PC-9 (cell line): ENCODE results near the gene HFE. TPM values are rescaled to one million over a fixed set of nuclear protein-coding genes. Genes with fewer than 3 reads are reported as not detected.

Experiments used
- BruUV-seq: library from RNA; stranded (reverse); fragments of 400-500 nt; replicated peaks from 2 replicates; lab custom pipeline; 2021; lab: Mats Ljungman, UMichigan
- CTCF ChIA-PET: fragments of 300-600 bp; sonication (Branson Sonifier 250); formaldehyde crosslinking; loops from one replicate; lab custom pipeline; 2022; ENCODE audit warnings: antibody characterized with exemption; lab: Charles Lee
- POLR2A ChIA-PET: fragments of 300-600 bp; sonication (Branson Sonifier 250); formaldehyde crosslinking; loops from one replicate; lab custom pipeline; 2022; ENCODE audit warnings: antibody characterized with exemption; ENCODE audit not compliant: unreplicated experiment; lab: Charles Lee
- DNase-seq, 2 experiments: peaks; one replicate each; pipeline versions ENCODE4 v3.0.0 to v3.0.0-alpha.2; 2015 to 2022; ENCODE audit warnings: mixed read lengths in 1 of 2
- H2AFZ ChIP-seq: fragments of 200-600 bp; sonication (generic); 2 replicates; pipeline ENCODE4 v1.8.1; 2017; ENCODE audit warnings: antibody characterized with exemption
- H3F3A ChIP-seq: fragments of 200-600 bp; sonication (generic); 2 replicates; pipeline ENCODE4 v1.8.1; 2017; ENCODE audit warnings: antibody characterized with exemption, mild to moderate bottlenecking, low read depth; ENCODE audit not compliant: insufficient read depth
- H3K27ac ChIP-seq: fragments of 200-600 bp; sonication (generic); 2 replicates; pipeline ENCODE4 v1.6.1; 2016; ENCODE audit warnings: mixed run types
- H3K27me3 ChIP-seq: fragments of 200-600 bp; sonication (generic); 2 replicates; pipeline ENCODE4 v1.6.1; 2016; ENCODE audit warnings: low read depth, mixed run types; ENCODE audit not compliant: insufficient read depth
- H3K36me3 ChIP-seq: fragments of 200-600 bp; sonication (generic); 2 replicates; pipeline ENCODE4 v1.6.1; 2016; ENCODE audit warnings: low read depth, mixed run types
- H3K4me1 ChIP-seq: fragments of 200-600 bp; sonication (generic); replicated peaks from 2 replicates; pipeline ENCODE4 v1.6.1; 2016; ENCODE audit warnings: mixed run types; ENCODE audit not compliant: insufficient read depth
- H3K4me2 ChIP-seq: fragments of 200-600 bp; sonication (generic); 2 replicates; pipeline ENCODE4 v1.6.1; 2017; ENCODE audit warnings: mixed run types
- H3K4me3 ChIP-seq: fragments of 200-600 bp; sonication (generic); 2 replicates; pipeline ENCODE4 v1.6.1; 2016; ENCODE audit warnings: mixed run types
- H3K79me2 ChIP-seq: fragments of 200-600 bp; sonication (generic); 2 replicates; pipeline ENCODE4 v1.6.1; 2017; ENCODE audit warnings: low read depth, mixed run types
- H3K9me2 ChIP-seq: fragments of 200-600 bp; sonication (generic); 2 replicates; pipeline ENCODE4 v1.8.1; 2017; ENCODE audit warnings: mild to moderate bottlenecking; ENCODE audit not compliant: insufficient read depth
- H3K9me3 ChIP-seq: fragments of 200-600 bp; sonication (generic); 2 replicates; pipeline ENCODE4 v1.8.1; 2016; ENCODE audit warnings: low read depth; ENCODE audit not compliant: insufficient read depth
- H4K20me1 ChIP-seq: fragments of 200-600 bp; sonication (generic); 2 replicates; pipeline ENCODE4 v1.8.1; 2017; ENCODE audit not compliant: insufficient read depth
- EZH2 ChIP-seq: fragments of 200-600 bp; sonication (generic); IDR thresholded peaks from 2 replicates; pipeline ENCODE4 v1.8.0; 2017; ENCODE audit warnings: antibody characterized with exemption, low read depth
- intact Hi-C: fragments of 100-400 bp; cut with micrococcal nuclease; formaldehyde crosslinking; loops from one replicate; pipeline ENCODE4 v1.10.0; 2022; ENCODE audit not compliant: unreplicated experiment
- total RNA-seq: library from RNA; stranded (reverse); gene quantifications from 2 replicates; pipeline ENCODE4 v1.2.3, GENCODE V29; 2021
- TF ChIP-seq, protein P1 (sequence below): fragments of 200-600 bp; sonication (generic); conservative IDR thresholded peaks from 2 replicates; pipeline ENCODE4 v1.6.1; 2017; ENCODE audit warnings: mixed run types, antibody characterized with exemption, mild to moderate bottlenecking, moderate library complexity

HFE gene
- total RNA-seq, 1 experiment from 2014 or later: 46.0 TPM

- H3K4me1 ChIP-seq: peaks cover 36% of the 10 kb centered on the region
- H3K79me2 ChIP-seq: no peaks in the 10 kb centered on the region
- POLR2A ChIA-PET: interaction anchor here (0.7 kb wide), 2 partner anchors 45 to 956 kb away, joined by 3 to 6 read pairs; no protein-coding TSS in a partner anchor
- no peaks in the 10 kb centered on the region for H3K9me2 ChIP-seq
- peak; percentile 27 to 67 for DNase-seq
- H3K9me3 ChIP-seq: no peaks in the 10 kb centered on the region
- H2AFZ ChIP-seq: peak overlapping the region; percentile 63; the same call in 1 of the 2 replicates
- H3K36me3 ChIP-seq: no peaks in the 10 kb centered on the region
- no peak overlapping the region for H3K4me3 ChIP-seq
- no TSS peak for BruUV-seq
- TF ChIP-seq, protein P1, sequence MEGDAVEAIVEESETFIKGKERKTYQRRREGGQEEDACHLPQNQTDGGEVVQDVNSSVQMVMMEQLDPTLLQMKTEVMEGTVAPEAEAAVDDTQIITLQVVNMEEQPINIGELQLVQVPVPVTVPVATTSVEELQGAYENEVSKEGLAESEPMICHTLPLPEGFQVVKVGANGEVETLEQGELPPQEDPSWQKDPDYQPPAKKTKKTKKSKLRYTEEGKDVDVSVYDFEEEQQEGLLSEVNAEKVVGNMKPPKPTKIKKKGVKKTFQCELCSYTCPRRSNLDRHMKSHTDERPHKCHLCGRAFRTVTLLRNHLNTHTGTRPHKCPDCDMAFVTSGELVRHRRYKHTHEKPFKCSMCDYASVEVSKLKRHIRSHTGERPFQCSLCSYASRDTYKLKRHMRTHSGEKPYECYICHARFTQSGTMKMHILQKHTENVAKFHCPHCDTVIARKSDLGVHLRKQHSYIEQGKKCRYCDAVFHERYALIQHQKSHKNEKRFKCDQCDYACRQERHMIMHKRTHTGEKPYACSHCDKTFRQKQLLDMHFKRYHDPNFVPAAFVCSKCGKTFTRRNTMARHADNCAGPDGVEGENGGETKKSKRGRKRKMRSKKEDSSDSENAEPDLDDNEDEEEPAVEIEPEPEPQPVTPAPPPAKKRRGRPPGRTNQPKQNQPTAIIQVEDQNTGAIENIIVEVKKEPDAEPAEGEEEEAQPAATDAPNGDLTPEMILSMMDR: no peak
- no peak for TF ChIP-seq EZH2
- H3K4me2 ChIP-seq: peak overlapping the region; percentile 69
- H3K27me3 ChIP-seq: no peaks in the 10 kb centered on the region
- peaks cover 16% of the 10 kb centered on the region; the same call in 1 of the 2 replicates for H3F3A ChIP-seq
- H3K27ac ChIP-seq: peak overlapping the region; percentile 59
- intact Hi-C loops: loop anchor here (1.0 to 10.0 kb wide), 3 partner anchors 20 to 260 kb away; partner anchors contain the start of gene HFE
- H4K20me1 ChIP-seq: no peaks in the 10 kb centered on the region
- CTCF ChIA-PET: interaction anchor here (0.9 kb wide), 1 partner anchor 22 kb away, joined by 3 read pairs; no protein-coding TSS in a partner anchor
Measured at GRCh38 chr6:26067367-26067766, 19.9 kb upstream of the HFE start.

DNA sequence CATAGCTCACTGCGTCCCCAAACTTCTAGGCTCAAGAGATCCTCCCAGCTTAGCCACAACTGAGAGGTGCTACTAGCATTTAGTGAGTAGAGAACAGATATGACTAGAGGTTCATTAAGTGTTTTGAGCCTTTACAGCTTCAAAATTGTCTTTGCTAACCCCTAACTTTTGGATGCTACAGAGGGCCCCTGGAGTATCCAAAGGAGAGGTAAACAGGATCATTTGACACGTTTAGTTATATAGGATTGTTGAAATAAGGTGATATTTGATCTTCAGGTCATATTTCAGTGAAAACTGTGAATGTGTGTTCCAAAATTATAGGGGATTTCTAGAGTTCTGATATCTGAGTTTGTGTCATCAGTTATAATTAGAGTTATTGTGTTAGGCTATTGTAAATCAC, 19.2 kb upstream of the HFE start:
- H3K27me3 ChIP-seq: no peaks in the 10 kb centered on the region
- no peaks in the 10 kb centered on the region for H3K9me3 ChIP-seq
- POLR2A ChIA-PET: interaction anchor here (0.6 to 0.7 kb wide), 3 partner anchors 27 to 955 kb away, joined by 3 to 5 read pairs (median 3); a partner anchor contains a TSS
- no peak for TF ChIP-seq EZH2
- TF ChIP-seq, protein P1: no peak
- peak overlapping the region; percentile 69 for H3K4me2 ChIP-seq
- intact Hi-C loops: loop anchor here (5.0 to 10.0 kb wide), 2 partner anchors 127 to 259 kb away; a partner anchor contains a TSS
- no peaks in the 10 kb centered on the region for H3K79me2 ChIP-seq
- CTCF ChIA-PET: interaction anchor here (0.7 to 0.9 kb wide), 2 partner anchors 21 to 92 kb away, joined by 3 to 4 read pairs; no protein-coding TSS in a partner anchor
- no peak overlapping the region for H3K4me3 ChIP-seq
- peak overlapping the region; percentile 59 for H3K27ac ChIP-seq
- no peaks in the 10 kb centered on the region for H4K20me1 ChIP-seq
- H3K36me3 ChIP-seq: no peaks in the 10 kb centered on the region
- peaks cover 16% of the 10 kb centered on the region; the same call in 1 of the 2 replicates for H3F3A ChIP-seq
- H3K9me2 ChIP-seq: no peaks in the 10 kb centered on the region
- BruUV-seq: no TSS peak
- no peak for DNase-seq
- peaks cover 36% of the 10 kb centered on the region for H3K4me1 ChIP-seq
- peak overlapping the region; percentile 63; the same call in 1 of the 2 replicates for H2AFZ ChIP-seq

DNA sequence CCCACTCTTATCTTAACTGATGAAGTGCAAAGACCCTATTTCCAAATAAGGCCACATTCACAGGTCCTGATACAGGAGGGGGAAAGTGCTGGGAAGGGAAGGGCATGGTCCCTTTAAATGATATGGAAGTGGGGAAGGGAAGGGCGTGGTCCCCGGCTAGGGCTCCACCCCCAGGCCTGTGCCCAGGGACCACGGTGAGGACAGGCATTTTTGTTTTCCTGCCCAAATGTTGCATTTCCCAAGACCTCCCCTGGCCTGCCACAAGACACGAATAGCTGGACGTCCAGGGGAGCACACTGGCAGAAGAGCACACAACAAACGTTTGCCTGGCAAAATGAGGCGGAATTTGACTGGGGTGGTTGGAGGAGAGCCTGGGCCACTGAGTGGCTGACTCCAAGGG, 16.1 kb upstream of the HFE start:
- DNase-seq: no peak

More for the DNA sequence above, 16.1 kb upstream of the HFE start:
- no peaks in the 10 kb centered on the region for H4K20me1 ChIP-seq
- no peaks in the 10 kb centered on the region for H3K27me3 ChIP-seq
- H3K4me3 ChIP-seq: no peak overlapping the region
- peak overlapping the region; percentile 28; the same call in 1 of the 2 replicates for H2AFZ ChIP-seq
- TF ChIP-seq EZH2: no peak
- TF ChIP-seq, protein P1: no peak
- H3K9me2 ChIP-seq: no peaks in the 10 kb centered on the region
- H3K79me2 ChIP-seq: no peaks in the 10 kb centered on the region
- no peak overlapping the region for H3K27ac ChIP-seq
- ChIA-PET CTCF (no interaction called here), POLR2A (interaction anchor here (0.5 to 0.8 kb wide), 2 partner anchors 37 to 128 kb away, joined by 3 to 6 read pairs; a partner anchor contains a TSS)
- no peaks in the 10 kb centered on the region for H3K36me3 ChIP-seq
- H3F3A ChIP-seq: peaks cover 16% of the 10 kb centered on the region; the same call in 1 of the 2 replicates
- no TSS peak for BruUV-seq
- peaks cover 30% of the 10 kb centered on the region for H3K4me1 ChIP-seq
- H3K4me2 ChIP-seq: peak overlapping the region; percentile 28
- intact Hi-C loops: no loop called here
- no peaks in the 10 kb centered on the region for H3K9me3 ChIP-seq
